Measurements from ENCODE around the gene HOXB2.

The HOXB2 gene

GRCh38 chr17:48556576-48557401 lies 11.9 kb upstream of the HOXB2 start:
- in situ Hi-C loops (cut with HindIII; ENCODE audit: low pct_ligation_motif_present, low pct_unique_long_range_greater_than_20kb, low sequenced_read_pairs): no loop called here
- DNase-seq: no peak

DNA sequence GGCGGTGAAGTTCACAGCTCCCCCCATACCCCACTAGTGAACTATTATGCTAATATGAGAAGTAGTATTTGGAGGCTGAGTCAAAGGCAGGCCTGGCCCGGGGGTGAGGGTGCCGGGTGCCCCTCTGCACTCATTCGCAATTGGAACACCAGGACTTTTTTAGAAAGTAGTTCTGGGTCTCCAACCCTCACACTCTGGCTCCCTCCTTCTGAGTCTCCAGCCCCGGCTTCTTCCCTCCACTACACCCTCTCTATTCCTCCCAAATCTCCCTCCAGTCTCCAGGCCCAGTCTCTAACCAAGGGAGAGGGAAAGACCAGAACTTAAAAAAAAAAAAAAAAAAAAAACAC lies 11.3 kb upstream of the HOXB2 start:
- in situ Hi-C loops (cut with HindIII; ENCODE audit: low pct_ligation_motif_present, low pct_unique_long_range_greater_than_20kb, low sequenced_read_pairs): no loop called here
- DNase-seq: no peak

DNA sequence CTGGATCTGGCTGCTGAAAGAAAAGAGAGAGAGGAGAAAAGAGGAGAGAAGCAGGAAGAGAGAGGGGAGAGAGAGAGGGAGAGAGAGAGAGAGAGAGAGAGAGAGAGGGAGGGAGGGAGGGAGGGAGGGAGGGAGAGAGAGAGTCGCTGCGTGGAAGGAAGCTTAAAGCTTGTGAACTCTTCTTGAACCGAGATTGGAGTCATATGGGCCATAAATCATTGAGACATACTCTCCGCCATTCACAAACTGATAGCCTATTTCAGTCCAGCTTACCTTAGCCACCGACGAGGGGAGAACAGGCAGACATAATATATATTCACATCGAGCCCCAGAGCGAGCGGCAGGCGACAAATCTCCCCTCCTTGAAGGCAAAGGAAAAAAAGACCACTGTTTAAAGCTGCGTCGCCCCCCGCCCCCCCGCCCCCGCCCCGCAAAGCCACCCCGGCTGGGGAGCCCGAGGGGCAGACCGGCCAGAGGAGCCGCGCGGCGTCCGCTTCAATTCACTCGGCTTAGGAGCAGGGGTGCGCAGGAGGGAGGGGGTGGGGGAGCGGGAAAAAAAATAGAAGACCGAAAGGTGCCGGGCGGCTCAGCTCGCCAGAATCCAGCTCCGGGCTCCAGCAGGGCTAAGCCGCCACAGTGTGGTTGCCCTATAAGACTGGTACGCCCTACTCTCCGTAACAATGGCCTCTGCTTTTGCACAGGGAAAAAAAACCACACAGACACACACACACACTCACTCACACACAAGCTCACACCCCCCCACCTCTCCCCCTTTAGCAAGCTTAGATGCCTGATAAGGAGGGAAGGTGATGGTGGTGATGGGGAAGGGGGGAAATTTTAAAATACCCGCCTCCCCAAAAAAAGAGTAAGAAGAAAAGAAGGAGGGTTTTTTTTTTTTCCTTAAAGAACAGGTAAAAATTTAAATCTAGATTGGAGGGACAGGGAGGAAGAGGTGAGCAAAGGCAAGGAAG lies 10.6 kb upstream of the HOXB2 start:
- DNase-seq: peak; percentile 85
- in situ Hi-C loops (cut with HindIII; ENCODE audit: low pct_ligation_motif_present, low pct_unique_long_range_greater_than_20kb, low sequenced_read_pairs): no loop called here

DNA sequence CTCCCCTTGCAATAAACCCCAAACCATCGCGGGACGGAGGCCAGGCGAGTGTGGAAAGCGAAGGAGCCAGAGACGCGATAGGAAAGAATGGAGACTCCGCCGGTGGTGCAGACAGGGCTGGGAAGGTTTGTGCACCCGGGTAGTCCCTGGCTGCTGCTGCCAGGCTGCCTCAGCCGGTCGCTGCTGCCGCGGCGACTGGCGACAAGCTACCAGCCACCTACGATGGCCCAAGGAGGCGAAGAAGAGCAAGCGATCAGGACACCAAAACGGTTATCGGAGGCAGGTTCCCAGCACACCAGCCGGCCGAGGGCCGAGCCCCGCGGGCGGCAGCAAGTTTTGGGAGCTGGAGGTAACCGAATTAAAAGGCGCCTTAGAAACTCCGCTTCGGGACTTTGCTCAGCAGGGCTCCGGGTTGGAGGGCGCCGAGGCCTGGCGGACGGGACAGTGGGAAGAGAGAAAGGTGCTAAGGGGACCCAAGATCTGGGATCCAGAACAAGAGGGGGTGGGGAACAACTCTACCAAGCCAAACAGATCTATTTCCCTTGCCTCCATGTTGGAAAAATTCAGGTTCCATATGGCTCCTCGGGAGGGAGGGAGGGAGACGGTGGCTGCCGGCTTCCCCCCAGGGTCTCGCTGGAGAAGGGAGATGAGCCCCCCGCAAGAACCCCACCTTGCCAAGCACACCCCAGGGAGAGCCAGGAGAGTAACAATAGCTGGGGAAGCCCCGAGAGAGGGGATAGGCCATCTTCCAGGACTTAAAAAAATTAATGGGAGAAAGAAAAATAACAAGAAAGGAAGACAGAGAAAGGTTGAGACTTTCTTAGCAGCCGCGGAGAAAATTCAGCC lies 9.7 kb upstream of the HOXB2 start:
- DNase-seq: peak; percentile 39
- in situ Hi-C loops (cut with HindIII; ENCODE audit: low pct_ligation_motif_present, low pct_unique_long_range_greater_than_20kb, low sequenced_read_pairs): no loop called here

DNA sequence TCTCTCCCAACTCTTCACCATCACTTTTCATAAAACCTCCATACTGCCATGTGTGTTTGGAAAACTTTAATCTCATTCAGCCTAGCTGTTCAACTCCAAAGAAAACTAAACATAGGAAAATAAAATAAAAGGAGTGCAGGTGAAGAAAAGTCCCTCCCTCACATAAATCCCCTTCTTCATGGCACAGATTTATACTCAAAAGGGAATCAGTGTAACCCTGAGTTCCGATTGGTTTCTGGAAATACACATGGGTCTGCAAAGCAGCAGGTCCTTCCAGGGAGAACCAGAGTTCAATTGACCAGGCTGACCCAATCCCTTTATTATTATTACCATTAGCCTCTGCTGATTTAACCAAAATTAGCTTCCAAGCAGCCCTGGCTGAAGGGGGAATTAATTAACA lies 8.9 kb upstream of the HOXB2 start:
- in situ Hi-C loops (cut with HindIII; ENCODE audit: low pct_ligation_motif_present, low pct_unique_long_range_greater_than_20kb, low sequenced_read_pairs): no loop called here
- no peak for DNase-seq

DNA sequence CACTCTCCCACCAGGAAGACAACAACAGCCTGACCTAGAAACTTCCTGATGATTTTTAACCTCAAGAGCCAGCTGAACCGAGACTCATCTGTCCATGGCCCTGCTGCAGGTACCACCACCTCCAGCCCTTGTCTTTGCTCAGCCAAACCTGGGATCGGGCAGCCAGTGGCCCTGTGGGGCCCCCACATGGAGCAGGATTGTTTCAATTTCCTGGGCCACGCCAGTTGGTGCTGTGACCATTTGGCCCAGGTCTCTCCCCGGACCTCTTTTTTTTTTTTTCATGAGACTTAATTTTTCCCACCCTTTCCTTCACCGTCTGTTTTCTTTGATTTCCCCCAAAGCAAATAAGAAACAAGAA lies 8.3 kb upstream of the HOXB2 start:
- in situ Hi-C loops (cut with HindIII; ENCODE audit: low pct_ligation_motif_present, low pct_unique_long_range_greater_than_20kb, low sequenced_read_pairs): no loop called here
- DNase-seq: no peak

DNA sequence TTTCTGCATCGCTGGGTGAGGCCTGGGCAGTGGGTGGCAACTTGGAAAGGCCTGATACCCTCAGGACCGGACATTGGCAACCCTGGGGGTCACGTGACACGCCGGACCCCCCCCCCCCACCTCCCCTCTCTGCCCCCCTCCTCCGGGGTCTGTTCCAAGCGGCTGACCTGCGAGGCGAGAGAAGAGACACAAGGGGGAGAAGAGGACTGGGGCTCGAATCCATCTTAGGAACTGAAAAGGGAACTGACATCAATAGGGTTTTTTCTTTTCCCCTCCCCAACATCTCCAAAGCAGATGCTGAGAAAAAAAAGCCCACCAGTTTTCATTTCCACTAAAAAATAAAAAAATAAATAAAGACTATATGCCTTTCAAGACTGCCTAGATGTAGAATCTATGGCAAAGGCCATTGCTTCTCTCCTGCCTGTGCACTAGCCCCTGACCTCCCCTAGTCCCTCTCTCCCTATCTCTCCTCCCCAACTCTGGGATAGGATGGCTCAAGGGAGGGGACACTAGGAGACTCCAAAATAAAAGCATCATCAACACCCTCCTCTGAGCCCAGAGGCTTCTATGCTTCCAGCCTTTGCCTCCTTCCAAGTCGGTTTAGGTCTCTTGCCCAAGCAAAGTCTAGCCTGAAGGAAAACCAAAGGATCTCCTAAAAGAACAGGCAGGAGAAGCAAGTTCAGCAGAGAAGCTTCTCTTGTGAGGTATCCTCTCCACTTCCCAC lies 7.7 kb upstream of the HOXB2 start:
- in situ Hi-C loops (cut with HindIII; ENCODE audit: low pct_ligation_motif_present, low pct_unique_long_range_greater_than_20kb, low sequenced_read_pairs): no loop called here
- DNase-seq: no peak

DNA sequence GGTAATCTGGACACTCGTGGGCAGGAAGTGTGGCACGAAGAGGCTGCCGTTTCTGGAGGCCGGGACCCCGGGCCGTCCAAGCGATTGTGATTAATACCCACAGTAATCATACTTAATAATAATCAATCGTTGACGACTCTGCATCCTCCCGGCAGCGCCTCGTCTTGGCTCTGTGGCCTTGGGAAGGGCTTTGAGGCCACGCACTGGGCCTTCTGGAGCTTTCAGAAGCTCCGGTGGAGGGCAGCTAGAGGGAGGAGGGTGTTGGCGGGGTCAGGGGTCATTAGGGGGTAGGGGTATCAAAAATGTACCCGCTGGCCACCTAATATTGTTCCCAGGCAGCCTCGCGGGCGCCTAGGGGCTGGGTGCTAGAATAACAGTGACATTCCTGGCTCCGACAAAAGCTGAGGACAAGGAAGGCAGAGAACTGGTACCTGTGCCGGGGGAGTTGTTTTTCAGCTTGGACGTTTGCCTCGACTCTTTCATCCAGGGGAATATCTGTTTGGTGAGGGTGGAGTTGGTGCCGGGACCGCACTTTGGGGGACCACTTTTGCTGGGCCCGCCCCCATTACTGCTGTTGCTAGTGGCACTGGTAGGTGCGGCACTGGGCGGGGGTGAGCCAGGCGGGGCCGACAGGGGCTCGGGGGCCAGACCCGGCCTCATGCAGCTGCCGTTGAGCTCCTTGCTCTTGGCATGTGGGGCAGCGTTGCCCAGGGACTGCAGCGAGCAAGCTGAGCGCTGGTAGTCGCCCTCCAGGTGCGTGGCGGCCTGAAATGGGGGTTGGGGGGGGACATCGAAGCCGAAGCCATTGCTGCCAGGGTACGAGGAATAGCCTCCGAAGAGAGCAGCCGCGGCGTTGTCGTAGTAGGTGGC lies 6.9 kb upstream of the HOXB2 start:
- DNase-seq: no peak
- in situ Hi-C loops (cut with HindIII; ENCODE audit: low pct_ligation_motif_present, low pct_unique_long_range_greater_than_20kb, low sequenced_read_pairs): no loop called here

GRCh38 chr17:48551214-48551555 lies 6.3 kb upstream of the HOXB2 start:
- in situ Hi-C loops (cut with HindIII; ENCODE audit: low pct_ligation_motif_present, low pct_unique_long_range_greater_than_20kb, low sequenced_read_pairs): no loop called here
- no peak for DNase-seq

DNA sequence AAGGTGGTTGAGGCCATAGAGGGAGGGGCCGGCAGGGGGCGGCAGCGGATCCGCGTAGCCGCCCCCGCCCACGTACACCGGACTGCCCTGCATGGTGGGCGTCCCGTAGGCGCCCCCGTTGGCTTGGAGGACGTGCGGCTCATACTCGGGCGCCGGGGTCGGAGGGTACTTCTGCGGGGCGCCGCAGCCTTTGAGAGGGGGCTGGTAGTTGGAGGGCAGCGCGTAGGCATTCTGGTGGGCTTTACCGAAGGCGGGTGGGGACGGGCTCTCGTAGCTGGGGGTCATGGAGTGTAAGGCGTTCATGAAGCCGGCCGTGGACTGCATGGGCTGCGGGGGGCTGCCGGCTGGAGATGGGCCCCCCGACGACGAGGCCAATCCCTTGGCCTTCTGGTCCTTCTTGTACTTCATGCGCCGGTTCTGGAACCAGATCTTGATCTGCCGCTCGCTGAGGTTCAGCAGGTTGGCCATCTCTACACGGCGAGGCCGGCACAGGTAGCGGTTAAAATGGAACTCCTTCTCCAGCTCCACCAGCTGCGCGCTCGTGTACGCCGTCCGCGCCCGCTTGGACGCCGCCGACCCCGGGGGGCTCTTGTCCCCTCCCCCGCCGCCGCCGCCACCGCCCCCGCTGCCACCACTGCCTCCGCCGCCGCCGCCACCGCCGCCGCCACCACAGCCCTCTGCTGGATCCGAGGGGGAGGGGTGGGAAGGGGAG lies 5.7 kb upstream of the HOXB2 start:
- in situ Hi-C loops (cut with HindIII; ENCODE audit: low pct_ligation_motif_present, low pct_unique_long_range_greater_than_20kb, low sequenced_read_pairs): no loop called here
- no peak for DNase-seq

- in situ Hi-C loops (cut with HindIII; ENCODE audit: low pct_ligation_motif_present, low pct_unique_long_range_greater_than_20kb, low sequenced_read_pairs): no loop called here
- DNase-seq: no peak
Measured at GRCh38 chr17:48549914-48550501, 5.1 kb upstream of the HOXB2 start.

GRCh38 chr17:48549281-48549630 lies 4.3 kb upstream of the HOXB2 start:
- in situ Hi-C loops (cut with HindIII; ENCODE audit: low pct_ligation_motif_present, low pct_unique_long_range_greater_than_20kb, low sequenced_read_pairs): no loop called here
- no peak for DNase-seq

- no peak for DNase-seq
- in situ Hi-C loops (cut with HindIII; ENCODE audit: low pct_ligation_motif_present, low pct_unique_long_range_greater_than_20kb, low sequenced_read_pairs): no loop called here
Measured at GRCh38 chr17:48548523-48549280, 3.8 kb upstream of the HOXB2 start.

GRCh38 chr17:48547808-48548522 lies 3.1 kb upstream of the HOXB2 start:
- in situ Hi-C loops (cut with HindIII; ENCODE audit: low pct_ligation_motif_present, low pct_unique_long_range_greater_than_20kb, low sequenced_read_pairs): no loop called here
- no peak for DNase-seq

DNA sequence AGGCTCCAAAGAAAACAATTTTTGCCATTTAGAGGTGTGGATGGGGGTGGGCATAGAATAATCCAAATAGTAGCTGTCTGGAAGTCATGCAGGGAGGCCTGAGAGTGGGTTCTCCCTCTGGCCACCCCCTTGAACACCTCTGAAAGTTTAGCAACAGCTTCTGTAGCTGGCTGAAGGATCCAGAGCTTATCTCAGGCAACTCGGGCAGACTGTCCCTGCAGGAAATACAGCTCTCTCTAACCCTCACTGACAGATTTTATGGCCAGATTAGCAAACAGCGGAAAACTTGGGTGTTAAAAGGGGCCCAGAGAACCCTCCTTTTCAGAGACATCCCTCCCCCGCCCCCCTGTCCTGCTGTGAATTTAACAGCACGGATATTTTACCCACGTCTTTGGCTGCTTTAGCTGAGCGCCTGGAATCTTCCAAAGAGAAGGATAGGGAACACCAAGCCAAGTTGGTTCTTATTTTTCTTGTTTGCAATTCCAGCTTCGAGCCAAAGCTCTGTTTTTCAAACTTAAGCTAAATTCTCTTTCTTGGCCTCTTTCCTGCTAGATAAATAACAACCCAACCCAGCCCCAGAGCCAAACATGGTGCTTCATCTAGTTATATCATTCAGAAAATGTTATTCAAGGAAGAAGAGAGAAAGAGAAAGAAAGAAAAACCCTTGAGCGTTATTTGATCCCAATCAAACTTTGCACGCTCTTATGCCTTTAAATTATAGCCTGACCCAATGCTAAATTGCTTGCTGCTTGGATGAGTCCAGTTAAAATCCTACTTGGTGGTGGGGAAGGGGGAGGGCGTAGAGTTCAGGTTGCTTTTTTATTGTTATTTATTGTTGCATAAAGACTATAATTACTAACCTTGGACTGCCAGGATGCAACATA lies 2.3 kb upstream of the HOXB2 start:
- no peak for DNase-seq
- in situ Hi-C loops (cut with HindIII; ENCODE audit: low pct_ligation_motif_present, low pct_unique_long_range_greater_than_20kb, low sequenced_read_pairs): no loop called here
